Measurements from ENCODE around the gene MXRA5.
A peak's percentile ranks its signal among the peaks of the same experiment; 100 is the strongest.
"Not testable (repeated sequence)": the region's sequence is repeated elsewhere in the genome, so short reads cannot be mapped to it uniquely, and the experiment has no call there.

The MXRA5 gene

GRCh38 chrX:3346501-3347259, at the start of gene MXRA5:
TSS of gene MXRA5 (minus strand) at chrX:3346652. CDS start at chrX:3343833, 2,819 bp downstream.
- DNase-seq = peak; percentile 66

GRCh38 chrX:3393581-3394111, 47.2 kb upstream of the MXRA5 start:
- DNase-seq = peak; percentile 98

- DNase-seq = no peak
Measured at GRCh38 chrX:3393178-3393577, 46.7 kb upstream of the MXRA5 start.

- no peak for DNase-seq
Measured at GRCh38 chrX:3388457-3388856, 42.0 kb upstream of the MXRA5 start.

- DNase-seq = peak; percentile 48
Measured at GRCh38 chrX:3384327-3384726, 37.9 kb upstream of the MXRA5 start.

- no peak for DNase-seq
Measured at GRCh38 chrX:3380603-3381002, 34.2 kb upstream of the MXRA5 start.

- DNase-seq = peak; percentile 61
Measured at GRCh38 chrX:3379111-3379510, 32.7 kb upstream of the MXRA5 start.

- no peak for DNase-seq
Measured at GRCh38 chrX:3378156-3378555, 31.7 kb upstream of the MXRA5 start.

GRCh38 chrX:3377560-3377959, 31.1 kb upstream of the MXRA5 start:
- DNase-seq = no peak

- DNase-seq = not testable (repeated sequence)
Measured at GRCh38 chrX:3375878-3376508, 29.5 kb upstream of the MXRA5 start.

GRCh38 chrX:3374108-3374800, 27.8 kb upstream of the MXRA5 start:
- DNase-seq = no peak

GRCh38 chrX:3371163-3371562, 24.7 kb upstream of the MXRA5 start:
- no peak for DNase-seq

GRCh38 chrX:3370656-3371055, 24.2 kb upstream of the MXRA5 start:
- no peak for DNase-seq

- no peak for DNase-seq
Measured at GRCh38 chrX:3362956-3363355, 16.5 kb upstream of the MXRA5 start.

- DNase-seq = no peak
Measured at GRCh38 chrX:3360881-3361280, 14.4 kb upstream of the MXRA5 start.

- DNase-seq = not testable (repeated sequence)
Measured at GRCh38 chrX:3352741-3353140, 6.3 kb upstream of the MXRA5 start.

GRCh38 chrX:3351276-3351675, 4.8 kb upstream of the MXRA5 start:
- DNase-seq = no peak

GRCh38 chrX:3348191-3348590, 1.7 kb upstream of the MXRA5 start:
- DNase-seq = no peak

- peak; percentile 52 for DNase-seq
Measured at GRCh38 chrX:3345281-3346191, 916 bp downstream of the MXRA5 start.

GRCh38 chrX:3343569-3343968, 2.9 kb downstream of the MXRA5 start:
- DNase-seq = peak; percentile 20

GRCh38 chrX:3340016-3340415, 6.4 kb downstream of the MXRA5 start:
- DNase-seq = no peak

- peak; percentile 90 for DNase-seq
Measured at GRCh38 chrX:3326681-3327080, 19.8 kb downstream of the MXRA5 start.
